GM12891 (cell line): ENCODE data around the gene SH2D1A.

Experiments
- PAX5 ChIP-seq: IDR thresholded peaks from 2 replicates; pipeline ENCODE4 v1.6.1; 2011; ENCODE audit warnings: low read length, moderate library complexity, mild to moderate bottlenecking; ENCODE audit not compliant: insufficient read depth, severe bottlenecking
- POLR2A ChIP-seq: IDR thresholded peaks from 2 replicates; pipeline ENCODE4 v1.6.1; 2011; ENCODE audit warnings: low read depth, low read length, control low read depth
- POLR2AphosphoS5 ChIP-seq: IDR thresholded peaks from 2 replicates; pipeline ENCODE4 v1.6.1; 2011; ENCODE audit warnings: low read depth, low read length, control low read depth
- SPI1 ChIP-seq: IDR thresholded peaks from 2 replicates; pipeline ENCODE4 v1.6.1; 2011; ENCODE audit warnings: low read depth, low read length, control low read depth
- TAF1 ChIP-seq: IDR thresholded peaks from 2 replicates; pipeline ENCODE4 v1.6.1; 2011; ENCODE audit warnings: low read depth, low read length, control low read depth

DNA sequence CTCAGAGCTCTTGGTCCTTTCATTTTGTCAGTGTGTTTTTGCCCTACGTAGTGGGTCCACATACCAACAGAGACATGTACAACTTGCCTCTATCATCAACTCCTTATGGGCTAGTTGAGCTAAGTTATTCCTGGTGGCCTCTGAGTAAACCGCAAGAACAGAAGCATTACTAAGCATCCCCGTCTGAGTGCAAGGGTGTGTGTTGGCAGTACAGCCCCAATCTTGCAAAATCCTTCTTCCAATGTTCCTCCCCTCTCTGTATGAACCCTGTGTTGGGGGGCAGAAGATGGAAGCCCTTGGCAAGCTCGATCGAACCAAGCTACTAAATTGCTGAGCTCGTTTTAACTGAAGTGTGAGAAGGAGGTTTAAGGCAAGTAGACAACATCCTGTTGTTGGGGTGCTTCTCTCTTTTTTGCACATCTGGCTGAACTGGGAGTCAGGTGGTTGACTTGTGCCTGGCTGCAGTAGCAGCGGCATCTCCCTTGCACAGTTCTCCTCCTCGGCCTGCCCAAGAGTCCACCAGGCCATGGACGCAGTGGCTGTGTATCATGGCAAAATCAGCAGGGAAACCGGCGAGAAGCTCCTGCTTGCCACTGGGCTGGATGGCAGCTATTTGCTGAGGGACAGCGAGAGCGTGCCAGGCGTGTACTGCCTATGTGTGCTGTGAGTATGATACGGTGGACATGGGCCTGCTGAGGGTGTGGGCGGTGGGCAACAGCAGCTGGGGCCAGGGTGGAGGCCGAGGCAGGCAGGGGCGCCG is at the start of gene SH2D1A:
- TF ChIP-seq POLR2AphosphoS5 (no peak), POLR2A (no peak), SPI1 (no peak), TAF1 (no peak), PAX5 (no peak)
